Breast epithelium (tissue), 3 donors: ENCODE data around the gene LRRC53.

Experiments used
- POLR2AphosphoS5 ChIP-seq, 3 donors: sonication (generic); formaldehyde crosslinking; IDR thresholded peaks; one replicate each; pipeline ENCODE4 v1.6.1; 2017; ENCODE audit warnings: antibody characterized with exemption in 3 of 3
- TF ChIP-seq, protein P1 (sequence below), 3 donors: fragments of 450-650 bp; IDR thresholded peaks; one replicate each; pipeline ENCODE4 v1.5.1; 2016 to 2017; ENCODE audit warnings: antibody characterized with exemption in 3 of 3, mild to moderate bottlenecking in 3 of 3, moderate library complexity in 3 of 3

DNA sequence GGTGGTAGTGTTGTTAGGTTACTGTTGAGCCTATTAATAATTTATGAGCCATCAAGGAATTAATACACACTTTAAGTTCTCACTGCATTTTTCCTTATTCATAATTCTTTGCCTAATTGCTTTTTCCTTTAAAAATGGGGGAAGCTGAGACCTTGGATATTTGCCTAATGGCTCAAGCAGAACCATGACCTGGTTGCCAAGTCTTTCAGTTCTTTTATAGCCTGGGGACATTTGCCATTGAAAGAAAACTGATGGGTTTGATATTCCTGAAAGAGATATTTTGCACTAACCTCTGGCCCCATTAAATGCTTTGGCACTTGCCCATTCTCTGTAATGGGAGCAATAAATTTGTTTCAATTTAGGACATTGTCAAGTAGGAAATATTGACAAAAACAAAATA lies 18.5 kb upstream of the LRRC53 start:
- TF ChIP-seq POLR2AphosphoS5 (IDR thresholded peaks at IDR 0.05), result no peak
- TF ChIP-seq, protein P1, sequence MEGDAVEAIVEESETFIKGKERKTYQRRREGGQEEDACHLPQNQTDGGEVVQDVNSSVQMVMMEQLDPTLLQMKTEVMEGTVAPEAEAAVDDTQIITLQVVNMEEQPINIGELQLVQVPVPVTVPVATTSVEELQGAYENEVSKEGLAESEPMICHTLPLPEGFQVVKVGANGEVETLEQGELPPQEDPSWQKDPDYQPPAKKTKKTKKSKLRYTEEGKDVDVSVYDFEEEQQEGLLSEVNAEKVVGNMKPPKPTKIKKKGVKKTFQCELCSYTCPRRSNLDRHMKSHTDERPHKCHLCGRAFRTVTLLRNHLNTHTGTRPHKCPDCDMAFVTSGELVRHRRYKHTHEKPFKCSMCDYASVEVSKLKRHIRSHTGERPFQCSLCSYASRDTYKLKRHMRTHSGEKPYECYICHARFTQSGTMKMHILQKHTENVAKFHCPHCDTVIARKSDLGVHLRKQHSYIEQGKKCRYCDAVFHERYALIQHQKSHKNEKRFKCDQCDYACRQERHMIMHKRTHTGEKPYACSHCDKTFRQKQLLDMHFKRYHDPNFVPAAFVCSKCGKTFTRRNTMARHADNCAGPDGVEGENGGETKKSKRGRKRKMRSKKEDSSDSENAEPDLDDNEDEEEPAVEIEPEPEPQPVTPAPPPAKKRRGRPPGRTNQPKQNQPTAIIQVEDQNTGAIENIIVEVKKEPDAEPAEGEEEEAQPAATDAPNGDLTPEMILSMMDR (IDR thresholded peaks at IDR 0.05), result no peak
